A673 (cell line): ENCODE data around the gene BZW2. TPM values are rescaled to one million over a fixed set of nuclear protein-coding genes. Genes with fewer than 3 reads are reported as not detected.

Source experiments
- BruUV-seq: library from RNA; stranded (reverse); fragments of 400-500 nt; replicated peaks from 2 replicates; lab custom pipeline; 2021; lab: Mats Ljungman, UMichigan
- CTCF ChIA-PET: fragments of 300-600 bp; sonication (Branson Sonifier 250); formaldehyde crosslinking; loops from one replicate; lab custom pipeline; 2022; ENCODE audit warnings: antibody characterized with exemption; lab: Charles Lee
- POLR2A ChIA-PET: fragments of 300-600 bp; sonication (Branson Sonifier 250); formaldehyde crosslinking; loops from one replicate; lab custom pipeline; 2022; ENCODE audit warnings: antibody characterized with exemption; ENCODE audit not compliant: low non-redundant PET; lab: Charles Lee
- DNase-seq: peaks from one replicate; pipeline ENCODE4 v3.0.0-alpha.2; 2015; ENCODE audit warnings: low spot score
- H3K27ac ChIP-seq: fragments of 200-600 bp; sonication (generic); 2 replicates; pipeline ENCODE4 v1.5.1; 2016; ENCODE audit warnings: mixed run types, low read depth, mild to moderate bottlenecking, mixed read lengths, antibody characterized with exemption, low read length; ENCODE audit not compliant: poor library complexity, severe bottlenecking
- H3K27me3 ChIP-seq: fragments of 200-600 bp; sonication (generic); replicated peaks from 2 replicates; pipeline ENCODE4 v1.6.1; 2017; ENCODE audit warnings: mixed run types, low read depth, mild to moderate bottlenecking, mixed read lengths, antibody characterized with exemption, low read length; ENCODE audit not compliant: insufficient read depth, poor library complexity
- H3K36me3 ChIP-seq: fragments of 200-600 bp; sonication (generic); 2 replicates; pipeline ENCODE4 v1.6.1; 2016; ENCODE audit warnings: mixed run types, mild to moderate bottlenecking, mixed read lengths, antibody characterized with exemption, low read length; ENCODE audit not compliant: insufficient read depth, poor library complexity, severe bottlenecking
- H3K4me1 ChIP-seq: fragments of 200-600 bp; sonication (generic); 2 replicates; pipeline ENCODE4 v1.6.1; 2017; ENCODE audit warnings: mixed run types, mild to moderate bottlenecking, mixed read lengths, antibody characterized with exemption, low read length; ENCODE audit not compliant: insufficient read depth, poor library complexity, severe bottlenecking
- H3K4me3 ChIP-seq: fragments of 200-600 bp; sonication (generic); 2 replicates; pipeline ENCODE4 v1.5.1; 2016; ENCODE audit warnings: low read depth, mixed run types, mild to moderate bottlenecking, mixed read lengths, low read length; ENCODE audit not compliant: poor library complexity, severe bottlenecking
- H3K9me3 ChIP-seq: fragments of 200-600 bp; sonication (generic); 2 replicates; pipeline ENCODE4 v1.6.1; 2016; ENCODE audit warnings: mixed run types, low read depth, mild to moderate bottlenecking, mixed read lengths, antibody characterized with exemption, low read length; ENCODE audit not compliant: poor library complexity, severe bottlenecking
- CTCF ChIP-seq: fragments of 300-800, 200-600 bp; sonication (generic); conservative IDR thresholded peaks from 2 replicates; pipeline ENCODE4 v1.5.1; 2017; ENCODE audit warnings: low read depth, mild to moderate bottlenecking, antibody characterized with exemption, low read length, moderate library complexity, mixed read lengths
- EZH2 ChIP-seq: fragments of 200-600 bp; sonication (generic); IDR thresholded peaks from 2 replicates; pipeline ENCODE4 v1.6.1; 2017; ENCODE audit warnings: borderline replicate concordance, low read depth, mild to moderate bottlenecking, mixed read lengths, antibody characterized with exemption, low read length; ENCODE audit not compliant: poor library complexity, severe bottlenecking
- intact Hi-C: fragments of 100-400 bp; cut with micrococcal nuclease; formaldehyde crosslinking; loops from one replicate; pipeline ENCODE4 v1.10.0; 2022; ENCODE audit not compliant: unreplicated experiment
- total RNA-seq: library from RNA; stranded (reverse); gene quantifications from 2 replicates; pipeline ENCODE4 v1.2.3, GENCODE V29; 2021

Gene BZW2
- total RNA-seq, 1 experiment from 2014 or later, result 175 TPM

GRCh38 chr7:16691241-16691640, 45.3 kb downstream of the BZW2 start:
- no peak for TF ChIP-seq CTCF
- TF ChIP-seq EZH2, result no peak
- no TSS peak for BruUV-seq
- DNase-seq, result no peak
- intact Hi-C loops, result no loop called here
- CTCF ChIA-PET, result no interaction called here
- POLR2A ChIA-PET, result no interaction called here
- Histone ChIP-seq H3K27me3 (no peaks in the 10 kb centered on the region), H3K4me1 (peaks cover 37% of the 10 kb centered on the region), H3K36me3 (peaks cover 51% of the 10 kb centered on the region), H3K27ac (no peak overlapping the region), H3K4me3 (no peak overlapping the region), H3K9me3 (no peaks in the 10 kb centered on the region)

GRCh38 chr7:16693601-16694318, 47.8 kb downstream of the BZW2 start:
- TF ChIP-seq CTCF (no peak), EZH2 (no peak)
- DNase-seq, result no peak
- POLR2A ChIA-PET, result interaction anchor here (0.7 kb wide), 1 partner anchor 180 kb away, joined by 8 read pairs; no protein-coding TSS in a partner anchor
- CTCF ChIA-PET, result interaction anchor here (0.8 kb wide), 1 partner anchor 224 kb away, joined by 7 read pairs; no protein-coding TSS in a partner anchor
- no TSS peak for BruUV-seq
- no peaks in the 10 kb centered on the region for H3K9me3 ChIP-seq
- no peak overlapping the region for H3K4me3 ChIP-seq
- peaks cover 61% of the 10 kb centered on the region for H3K36me3 ChIP-seq
- H3K4me1 ChIP-seq, result peaks cover 46% of the 10 kb centered on the region
- no peaks in the 10 kb centered on the region for H3K27me3 ChIP-seq
- H3K27ac ChIP-seq, result peak overlapping the region; percentile 5
- intact Hi-C loops, result no loop called here

GRCh38 chr7:16694806-16695205, 48.8 kb downstream of the BZW2 start:
- TSS peak; percentile 20 for BruUV-seq
- intact Hi-C loops, result no loop called here
- TF ChIP-seq CTCF (no peak), EZH2 (no peak)
- peaks cover 46% of the 10 kb centered on the region for H3K4me1 ChIP-seq
- CTCF ChIA-PET, result no interaction called here
- H3K27ac ChIP-seq, result no peak overlapping the region
- no peak for DNase-seq
- H3K36me3 ChIP-seq, result peaks cover 64% of the 10 kb centered on the region
- no peak overlapping the region for H3K4me3 ChIP-seq
- POLR2A ChIA-PET, result interaction anchor here (0.7 kb wide), 1 partner anchor 181 kb away, joined by 8 read pairs; no protein-coding TSS in a partner anchor
- no peaks in the 10 kb centered on the region for H3K9me3 ChIP-seq
- H3K27me3 ChIP-seq, result no peaks in the 10 kb centered on the region
